Type B pancreatic cell (in vitro differentiated cells): ENCODE measurements around the gene MEGF9. TPM values are rescaled to one million over a fixed set of nuclear protein-coding genes. Genes with fewer than 3 reads are reported as not detected.
A peak's percentile ranks its signal among the peaks of the same experiment; 100 is the strongest.

Source experiments
- DNase-seq: peaks from one replicate; pipeline ENCODE4 v3.0.0; 2021; ENCODE audit warnings: mixed read lengths; ENCODE audit not compliant: unreplicated experiment; ENCODE audit errors: extremely low spot score
- H3K27ac Mint-ChIP-seq: 2 replicates; pipeline ENCODE4 v1.8.0; 2021; ENCODE audit warnings: mild to moderate bottlenecking, mixed read lengths
- H3K27me3 Mint-ChIP-seq: 2 replicates; pipeline ENCODE4 v1.8.0; 2021; ENCODE audit warnings: mixed read lengths
- H3K36me3 Mint-ChIP-seq: 2 replicates; pipeline ENCODE4 v1.8.0; 2021; ENCODE audit warnings: mixed read lengths
- H3K4me1 Mint-ChIP-seq: one replicate; pipeline ENCODE4 v1.8.0; 2021; ENCODE audit warnings: mixed read lengths; ENCODE audit not compliant: unreplicated experiment
- H3K4me3 Mint-ChIP-seq: 2 replicates; pipeline ENCODE4 v1.8.0; 2021; ENCODE audit warnings: mild to moderate bottlenecking, mixed read lengths
- H3K9me3 Mint-ChIP-seq: 2 replicates; pipeline ENCODE4 v1.8.0; 2021; ENCODE audit warnings: mixed read lengths
- CTCF ChIP-seq: fragments of 200-600 bp; sonication (generic); conservative IDR thresholded peaks from 2 replicates; pipeline ENCODE4 v1.5.0; 2021; ENCODE audit warnings: antibody characterized with exemption, mild to moderate bottlenecking
- total RNA-seq: library from RNA; stranded (reverse); gene quantifications from 2 replicates; pipeline ENCODE4 v1.2.1, GENCODE V29; 2021; ENCODE audit warnings: low replicate concordance

Gene MEGF9
- total RNA-seq, 1 donor from 2014 or later, result 14.7 TPM

- no peak overlapping the region for H3K4me3 Mint-ChIP-seq
- no peak for DNase-seq
- peak; percentile 73 for TF ChIP-seq CTCF
- no peak overlapping the region for H3K27ac Mint-ChIP-seq
- no peaks in the 10 kb centered on the region for H3K4me1 Mint-ChIP-seq
- no peaks in the 10 kb centered on the region for H3K36me3 Mint-ChIP-seq
- H3K27me3 Mint-ChIP-seq, result no peaks in the 10 kb centered on the region
- H3K9me3 Mint-ChIP-seq, result no peaks in the 10 kb centered on the region
These were observed 28.7 kb upstream of the MEGF9 start for GRCh38 chr9:120742951-120743416.

GRCh38 chr9:120741701-120742100, 27.4 kb upstream of the MEGF9 start:
- Mint-ChIP-seq H3K36me3 (no peaks in the 10 kb centered on the region), H3K27me3 (no peaks in the 10 kb centered on the region), H3K4me1 (no peaks in the 10 kb centered on the region)

GRCh38 chr9:120741191-120741590, 26.9 kb upstream of the MEGF9 start:
- Mint-ChIP-seq H3K4me1 (no peaks in the 10 kb centered on the region), H3K36me3 (no peaks in the 10 kb centered on the region), H3K27ac (no peak overlapping the region), H3K27me3 (no peaks in the 10 kb centered on the region), H3K4me3 (no peak overlapping the region), H3K9me3 (no peaks in the 10 kb centered on the region)
- no peak for DNase-seq
- no peak for TF ChIP-seq CTCF

More at GRCh38 chr9:120741701-120742100, 27.4 kb upstream of the MEGF9 start:
- TF ChIP-seq CTCF, result no peak
- no peaks in the 10 kb centered on the region for H3K9me3 Mint-ChIP-seq
- DNase-seq, result no peak
- H3K4me3 Mint-ChIP-seq, result no peak overlapping the region
- no peak overlapping the region for H3K27ac Mint-ChIP-seq

GRCh38 chr9:120740132-120740531, 25.9 kb upstream of the MEGF9 start:
- H3K4me1 Mint-ChIP-seq, result peaks cover 5% of the 10 kb centered on the region
- no peak overlapping the region for H3K4me3 Mint-ChIP-seq
- no peaks in the 10 kb centered on the region for H3K36me3 Mint-ChIP-seq
- no peak overlapping the region for H3K27ac Mint-ChIP-seq
- H3K27me3 Mint-ChIP-seq, result no peaks in the 10 kb centered on the region
- DNase-seq, result no peak
- no peak for TF ChIP-seq CTCF
- H3K9me3 Mint-ChIP-seq, result no peaks in the 10 kb centered on the region

GRCh38 chr9:120737416-120738165, 23.3 kb upstream of the MEGF9 start:
- Mint-ChIP-seq H3K36me3 (no peaks in the 10 kb centered on the region), H3K4me1 (peaks cover 5% of the 10 kb centered on the region), H3K9me3 (no peaks in the 10 kb centered on the region), H3K27ac (no peak overlapping the region), H3K27me3 (no peaks in the 10 kb centered on the region), H3K4me3 (no peak overlapping the region)
- DNase-seq, result no peak
- no peak for TF ChIP-seq CTCF
